Limb (tissue), 2 donors: ENCODE results near the gene GLB1L2.

Experiments used
- DNase-seq, 2 donors: peaks; one replicate each; pipeline ENCODE4 v3.0.0-alpha.2; 2016; ENCODE audit errors: extremely low spot score in 2 of 2

The GLB1L2 gene

DNA sequence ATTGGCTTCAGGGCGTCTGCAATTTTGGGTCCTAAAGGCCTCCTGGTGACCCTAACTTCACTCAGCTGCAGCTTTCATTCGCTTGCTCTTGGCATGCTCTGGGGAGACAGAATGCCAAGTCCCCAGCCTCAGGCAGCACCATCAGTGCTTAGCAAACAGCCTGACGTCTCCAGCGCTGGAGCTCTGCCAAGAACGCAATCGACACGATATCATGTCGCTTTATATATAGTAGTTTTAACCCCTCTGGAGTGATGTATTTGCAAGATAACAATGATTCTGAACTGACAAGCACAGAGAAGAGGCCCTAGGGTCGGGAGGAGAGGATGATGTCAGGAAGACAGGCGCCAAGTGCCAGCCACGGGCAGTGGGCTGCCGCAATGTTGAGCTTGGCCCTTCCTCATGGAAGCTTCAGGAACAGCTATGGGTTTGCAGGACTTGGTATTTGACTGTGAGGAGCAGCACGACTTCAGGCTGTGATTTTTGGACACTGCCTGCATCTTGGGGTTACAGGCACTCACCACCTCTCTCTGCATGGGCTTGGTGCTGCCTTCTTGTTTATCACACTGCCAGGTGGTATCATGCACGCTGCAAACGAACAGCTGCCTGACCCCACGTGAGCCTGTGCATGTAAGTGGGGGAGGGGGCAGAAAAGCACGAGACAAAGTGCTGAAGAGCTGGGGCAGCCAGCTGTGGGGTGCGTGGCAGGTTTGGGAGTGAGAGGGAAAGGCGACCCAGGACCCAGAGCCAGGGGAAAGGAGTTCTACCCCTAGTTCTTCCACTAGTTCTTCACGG is 54.2 kb downstream of the GLB1L2 start:
- peak; percentile 16 to 67 for DNase-seq

DNA sequence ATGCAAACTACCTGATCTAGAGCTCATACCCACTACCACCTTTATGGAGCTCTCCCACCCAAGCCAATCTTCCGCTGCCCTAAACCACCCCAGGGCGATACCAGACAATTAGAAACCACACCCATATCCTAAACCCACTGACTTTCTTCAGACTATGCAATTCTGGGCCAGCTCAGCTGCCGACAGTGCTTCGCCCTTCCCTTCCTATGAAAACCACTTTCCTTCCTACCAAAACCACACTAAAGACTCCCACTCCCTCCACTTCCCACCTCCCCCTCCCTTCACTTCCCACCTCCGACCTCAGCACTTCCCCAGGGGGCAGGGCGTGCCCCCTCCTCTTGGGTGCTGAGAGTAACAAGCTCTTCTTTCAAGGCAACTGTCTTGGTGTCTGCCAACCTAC is 55.2 kb downstream of the GLB1L2 start:
- no peak for DNase-seq

DNA sequence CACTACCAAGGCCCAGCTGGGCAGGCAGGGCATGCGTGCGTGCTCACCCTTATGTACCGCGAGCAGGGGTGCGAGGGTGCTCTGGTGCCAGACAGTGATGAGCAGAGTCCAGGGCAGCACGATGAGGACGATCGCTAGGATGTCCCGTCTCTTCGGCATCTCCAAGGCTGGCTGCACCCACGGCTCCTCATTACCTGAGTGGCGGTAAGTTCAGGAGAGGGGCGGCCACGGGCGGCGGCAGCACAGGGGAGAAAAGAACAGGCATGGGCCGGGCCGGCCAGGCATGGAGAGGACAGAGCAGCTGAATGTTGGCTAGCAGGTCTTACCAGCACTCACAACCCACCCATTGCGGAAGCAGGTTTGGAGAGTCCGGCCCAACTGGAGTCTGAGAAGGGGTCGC is 55.7 kb downstream of the GLB1L2 start:
- no peak for DNase-seq

DNA sequence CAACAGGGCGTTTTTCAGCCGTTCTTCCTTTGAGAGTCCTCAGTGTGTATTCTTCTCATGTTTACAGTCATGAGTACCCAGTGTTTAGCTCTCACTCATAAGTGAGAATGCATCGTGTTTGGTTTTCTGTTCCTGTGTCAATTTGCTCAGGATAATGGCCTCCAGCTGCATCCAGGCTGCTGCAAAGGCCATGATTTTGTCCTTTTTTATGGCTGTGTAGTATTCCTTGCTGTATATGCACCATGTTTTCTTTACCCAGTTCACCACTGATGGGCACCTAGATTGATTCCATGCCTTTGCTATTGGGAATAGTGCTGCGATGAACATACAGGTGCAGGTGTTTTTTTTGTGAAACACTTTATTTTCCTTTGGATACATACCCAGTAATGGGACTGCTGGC is 56.8 kb downstream of the GLB1L2 start:
- DNase-seq: no peak

DNA sequence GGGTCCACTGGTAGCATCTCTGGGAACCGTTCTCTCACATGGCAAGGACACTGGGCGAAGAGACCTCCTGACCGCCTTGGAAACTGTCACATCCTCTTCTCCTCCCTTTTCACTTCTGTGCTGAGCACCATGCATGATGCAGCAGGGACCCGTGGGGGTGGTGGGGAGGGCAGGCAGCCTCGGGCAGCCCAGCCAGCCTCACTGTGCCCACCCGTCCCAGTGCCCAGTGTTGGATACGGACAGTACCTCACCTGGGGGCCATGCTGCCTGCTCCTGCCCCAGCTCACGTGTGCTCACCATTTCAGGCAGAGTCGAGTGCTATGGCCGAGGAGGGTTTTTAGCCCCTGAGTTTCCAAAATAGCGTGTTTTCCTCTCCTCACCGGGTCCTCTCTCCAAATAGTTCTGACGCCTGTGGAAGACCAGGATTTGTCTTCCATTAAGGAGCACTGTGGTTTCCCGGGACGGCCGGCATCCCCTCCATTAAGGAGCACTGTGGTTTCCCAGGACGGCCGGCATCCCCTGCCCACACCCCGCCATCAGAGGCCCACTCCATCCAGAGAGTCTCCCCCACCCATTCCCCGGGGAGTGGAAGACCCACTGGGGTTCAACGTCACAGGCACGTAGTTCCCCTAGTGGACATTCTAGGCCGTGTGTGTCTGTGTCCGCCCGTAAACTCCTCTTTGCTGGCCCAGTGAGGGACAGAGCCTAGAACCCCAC is 57.8 kb downstream of the GLB1L2 start:
- no peak for DNase-seq

DNA sequence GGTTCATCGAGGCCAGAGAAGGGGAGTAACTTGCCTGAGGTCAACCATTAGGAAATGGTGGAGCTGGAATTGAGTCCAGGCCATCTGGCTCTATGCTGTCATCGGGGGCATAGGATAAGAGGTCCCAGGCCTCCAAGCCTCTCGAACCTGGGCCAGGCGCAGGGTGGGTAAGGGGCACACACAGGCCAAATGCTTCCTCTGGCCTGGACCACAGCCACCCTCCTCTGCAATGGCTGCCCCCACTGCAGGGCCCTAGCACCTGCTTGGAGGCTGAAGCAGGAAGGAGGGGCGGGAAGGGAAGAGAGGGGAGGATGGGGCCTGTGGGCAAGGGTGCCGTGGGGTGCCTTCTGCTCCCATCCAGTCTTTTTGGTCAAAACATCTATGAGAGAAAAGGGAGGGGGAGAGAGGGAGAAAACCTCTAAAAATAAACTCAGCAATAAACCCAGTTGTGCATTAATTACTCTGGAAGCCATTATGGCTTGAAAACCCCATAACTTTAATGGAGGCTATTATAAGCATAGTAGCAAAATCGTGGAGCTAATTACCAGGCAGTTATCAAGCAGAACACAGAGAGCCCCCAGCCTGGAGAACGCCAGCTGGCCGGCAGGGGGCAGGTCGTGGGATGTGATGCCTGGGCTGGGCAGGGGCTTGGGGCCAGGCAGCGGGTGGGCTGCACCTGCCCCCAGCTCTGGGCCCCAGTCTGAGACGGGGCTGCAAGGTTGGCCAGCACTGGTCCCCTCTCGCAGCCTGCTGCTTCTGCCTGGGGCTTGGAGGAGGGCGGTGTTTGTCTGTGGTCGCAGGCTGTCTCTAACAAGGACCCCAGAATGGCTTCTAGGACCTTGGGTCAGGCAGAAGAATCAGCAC is 59.1 kb downstream of the GLB1L2 start:
- DNase-seq: no peak

DNA sequence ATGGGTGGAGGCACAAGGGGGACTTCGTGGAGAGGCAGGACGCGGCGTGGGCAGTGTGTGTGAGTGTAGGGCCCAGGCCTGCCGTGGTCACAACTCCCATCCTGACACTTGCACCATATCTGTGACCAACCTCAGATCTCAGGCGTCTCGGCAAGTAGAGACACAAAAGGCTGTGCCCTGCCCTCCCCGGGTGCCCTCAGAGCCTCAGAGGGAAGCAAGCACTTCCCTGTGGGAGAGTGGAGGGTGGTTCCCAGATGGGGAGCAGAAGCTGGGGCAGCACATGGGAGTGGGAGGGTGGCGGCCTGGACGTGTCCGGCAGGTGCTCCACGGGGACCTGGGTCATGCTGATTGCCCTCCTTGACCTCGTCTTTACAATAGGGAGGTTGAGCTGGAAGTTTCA is 59.9 kb downstream of the GLB1L2 start:
- no peak for DNase-seq

DNA sequence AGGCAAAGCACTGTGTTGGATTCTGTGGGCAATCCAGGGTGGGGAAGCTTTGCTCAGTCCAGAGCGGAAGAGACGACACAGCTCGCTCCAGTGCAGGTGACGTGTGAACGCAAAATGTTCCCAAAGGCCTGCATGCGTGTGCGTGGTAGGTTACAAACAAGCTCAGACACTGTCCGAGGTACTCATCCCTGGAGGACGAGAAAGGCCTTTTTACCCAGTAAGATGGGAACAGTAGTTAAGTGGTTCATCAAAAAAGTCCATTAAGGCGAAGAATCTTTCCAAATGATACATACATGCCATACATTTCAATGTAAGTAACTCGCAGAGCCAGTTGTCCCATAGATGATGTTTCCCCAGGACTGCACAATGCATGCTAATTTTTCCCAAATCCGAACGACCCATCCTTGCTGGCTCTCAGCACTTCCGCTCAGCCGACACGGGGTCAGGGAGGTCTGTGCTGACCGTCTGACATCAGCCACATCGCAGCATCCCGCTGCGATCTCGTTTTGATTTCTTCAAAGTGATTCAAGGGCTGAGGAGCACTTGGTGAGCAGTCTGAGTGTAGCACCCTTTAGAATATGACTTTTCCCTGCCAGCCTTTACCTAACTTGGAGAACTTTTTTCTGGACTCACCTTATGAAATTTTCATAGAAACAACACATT is 61.3 kb downstream of the GLB1L2 start:
- DNase-seq: no peak

DNA sequence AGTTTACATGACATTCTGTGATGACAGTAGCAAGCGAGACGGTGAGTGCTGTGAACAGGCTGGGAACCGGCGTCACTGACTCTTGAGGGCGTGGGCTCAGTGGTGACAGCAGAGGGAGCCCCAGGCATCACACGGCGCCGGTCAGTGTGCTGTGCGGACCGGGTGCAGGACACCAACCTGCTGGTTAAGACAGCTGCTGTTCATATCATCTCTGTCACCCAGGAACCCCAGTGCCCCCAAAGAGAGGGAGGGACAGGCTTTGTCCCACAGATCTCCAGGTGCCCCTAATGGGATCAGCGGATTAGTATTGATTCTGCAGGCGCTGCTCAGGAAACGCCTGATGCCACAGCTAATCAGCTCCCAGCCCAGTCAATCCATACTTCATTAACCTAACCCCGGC is 61.9 kb downstream of the GLB1L2 start:
- DNase-seq: no peak

DNA sequence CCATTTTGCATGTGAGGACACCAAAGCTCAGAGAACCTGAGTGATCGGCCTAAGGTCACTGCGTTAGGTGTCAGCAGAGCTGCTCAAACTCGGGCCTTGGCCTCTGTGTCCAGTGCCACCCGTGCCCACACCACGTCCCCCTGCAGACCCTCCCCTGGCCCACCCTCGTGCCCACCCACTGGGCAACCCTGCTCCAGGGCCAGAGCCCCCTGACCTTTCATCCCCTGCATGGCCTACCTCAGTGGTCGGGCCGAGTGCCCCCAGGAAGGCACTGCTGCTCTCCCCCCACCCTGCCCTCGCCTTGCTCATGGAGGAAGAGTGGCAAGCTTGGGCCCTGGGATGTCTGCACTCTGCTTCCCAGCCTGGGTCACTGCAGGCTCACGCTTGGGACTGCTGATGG is 62.5 kb downstream of the GLB1L2 start:
- DNase-seq: no peak

DNA sequence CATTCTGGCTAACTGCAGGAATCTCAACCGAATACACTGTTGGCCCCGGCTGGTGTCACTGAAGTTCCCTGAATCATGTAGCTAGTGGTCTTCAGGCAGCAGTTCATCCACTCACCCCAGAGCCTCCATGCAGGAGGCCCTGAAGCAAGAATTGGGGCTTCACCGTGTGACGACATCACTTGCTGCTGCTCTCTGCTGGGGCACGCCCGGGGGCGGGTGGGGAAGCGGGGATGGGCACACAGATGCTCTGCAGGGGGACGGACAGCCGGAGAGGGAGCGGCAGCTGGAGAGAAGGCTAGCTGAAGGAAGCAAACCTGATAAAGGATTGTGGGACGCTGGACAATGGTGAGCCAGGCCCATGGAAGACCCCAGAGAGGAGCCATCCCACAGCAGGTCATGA is 63.2 kb downstream of the GLB1L2 start:
- no peak for DNase-seq

DNA sequence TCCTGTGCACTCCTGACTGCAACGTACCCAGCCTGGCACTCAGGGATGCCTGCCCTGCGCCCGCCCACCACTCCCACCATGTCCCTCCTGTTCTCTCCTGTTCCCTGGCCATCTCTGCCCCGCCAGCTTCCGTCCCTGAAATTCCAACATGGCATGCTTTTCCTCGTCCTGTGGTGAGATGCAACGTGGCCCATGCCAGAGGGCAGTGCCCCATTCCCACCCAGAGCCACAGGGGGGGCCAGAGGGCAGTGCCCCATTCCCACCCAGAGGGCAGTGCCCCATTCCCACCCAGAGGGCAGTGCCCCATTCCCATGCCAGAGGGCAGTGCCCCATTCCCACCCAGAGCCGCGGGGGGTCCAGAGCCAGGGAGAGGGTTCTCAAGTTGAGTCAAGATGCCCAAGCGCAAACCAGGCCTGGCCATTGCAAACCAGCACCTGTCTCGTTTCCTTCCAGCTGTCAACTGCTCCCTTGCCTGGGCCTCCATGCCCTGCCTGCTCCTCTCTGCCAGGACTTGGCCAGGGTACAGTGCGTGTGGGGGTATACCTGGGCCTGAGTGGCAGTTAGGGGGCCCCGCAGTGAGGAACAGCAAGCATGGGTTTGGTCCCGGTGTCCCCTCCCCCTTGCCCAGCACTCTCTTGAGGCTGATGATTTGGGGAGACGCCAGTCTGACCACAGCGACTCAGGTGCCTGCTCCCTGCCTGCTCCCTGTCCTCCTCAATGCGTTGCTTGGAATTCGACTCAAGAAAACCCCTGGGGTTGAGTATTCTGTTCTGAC is 65.7 kb downstream of the GLB1L2 start:
- DNase-seq: no peak

DNA sequence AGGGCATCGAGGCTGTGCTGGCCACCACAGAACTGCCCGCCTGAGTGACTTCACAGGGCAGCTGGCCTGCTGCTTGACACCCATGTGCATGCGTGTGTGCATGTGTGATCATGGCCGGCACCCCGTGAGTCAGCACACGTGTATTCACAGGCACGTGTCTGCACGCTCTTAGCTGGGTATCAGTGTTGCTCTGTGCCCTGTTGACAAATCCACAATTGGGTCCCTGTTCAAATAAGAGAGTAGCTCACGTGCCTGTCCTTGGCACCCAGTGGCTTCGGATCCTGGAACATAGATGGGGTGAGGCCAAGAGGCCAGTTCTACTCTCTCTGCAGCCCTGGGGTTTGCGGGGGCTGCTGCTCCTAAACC is 66.3 kb downstream of the GLB1L2 start:
- no peak for DNase-seq

DNA sequence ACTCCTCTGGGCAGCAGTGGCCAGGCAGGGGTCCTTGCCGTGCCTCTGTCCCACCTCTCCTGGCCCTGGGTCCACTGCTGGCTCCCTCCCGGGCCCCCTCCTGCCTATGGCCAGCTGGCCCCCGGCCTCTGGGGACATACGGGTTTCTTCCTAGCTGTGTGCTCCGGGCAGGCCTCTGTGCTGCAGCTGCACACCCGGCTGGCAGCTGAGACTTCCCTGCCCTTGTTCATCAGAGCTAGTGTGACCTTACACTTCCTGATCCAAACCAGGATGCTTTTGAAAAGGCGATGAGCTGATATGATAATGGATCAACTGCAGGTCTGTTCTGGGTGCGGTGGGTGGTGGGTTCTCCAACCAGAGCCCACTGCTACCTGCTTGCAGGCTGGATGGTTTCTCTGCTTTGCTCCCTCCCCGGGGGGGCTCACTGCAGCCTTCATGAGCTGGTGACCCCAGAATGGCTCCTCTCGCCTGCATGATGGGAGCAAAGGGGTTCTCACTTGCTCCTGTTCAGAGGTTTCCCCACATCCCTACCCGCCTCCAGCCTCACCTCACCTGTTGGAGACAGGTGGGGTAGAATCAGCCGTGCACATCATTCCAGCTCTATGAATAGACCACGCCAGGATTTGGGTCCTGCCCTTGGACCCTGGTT is 67.0 kb downstream of the GLB1L2 start:
- DNase-seq: no peak

DNA sequence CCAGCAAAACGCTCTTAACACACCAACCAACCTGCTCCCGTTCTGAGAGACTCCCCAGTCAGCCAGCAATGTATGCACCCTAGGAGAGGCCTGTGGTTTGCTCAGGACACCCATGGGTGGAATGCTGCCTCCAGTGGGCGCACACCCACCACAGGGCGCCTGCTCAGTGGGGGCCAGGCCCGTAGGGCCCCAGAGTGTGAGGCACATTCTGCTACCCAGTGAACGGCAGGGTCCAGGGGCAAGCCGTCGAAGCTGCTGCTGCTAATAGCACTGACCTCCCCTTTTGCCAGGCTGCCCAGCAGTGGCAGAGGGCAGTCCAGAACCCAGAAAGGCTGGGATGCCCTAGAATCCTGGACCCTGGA is 67.5 kb downstream of the GLB1L2 start:
- DNase-seq: no peak

DNA sequence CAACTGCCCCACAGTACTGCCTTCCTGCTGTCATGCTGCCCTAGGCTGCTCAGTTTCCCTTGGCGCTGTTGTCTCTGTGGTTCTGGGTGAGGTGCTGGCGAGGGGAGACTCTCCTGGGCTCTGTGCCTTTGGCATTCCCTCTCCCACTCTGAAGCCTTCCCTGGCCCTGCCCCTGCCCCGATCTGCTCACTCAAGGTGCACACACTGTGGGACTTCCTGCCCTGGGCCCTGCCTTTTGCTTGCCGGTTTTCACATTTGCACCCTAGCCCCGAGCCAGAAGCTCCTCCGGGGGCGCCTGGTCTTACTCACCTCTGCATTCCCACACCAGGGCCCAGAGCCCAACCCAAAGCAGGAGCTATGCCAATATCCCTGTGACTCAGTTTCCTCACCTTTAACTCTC is 68.2 kb downstream of the GLB1L2 start:
- DNase-seq: no peak

DNA sequence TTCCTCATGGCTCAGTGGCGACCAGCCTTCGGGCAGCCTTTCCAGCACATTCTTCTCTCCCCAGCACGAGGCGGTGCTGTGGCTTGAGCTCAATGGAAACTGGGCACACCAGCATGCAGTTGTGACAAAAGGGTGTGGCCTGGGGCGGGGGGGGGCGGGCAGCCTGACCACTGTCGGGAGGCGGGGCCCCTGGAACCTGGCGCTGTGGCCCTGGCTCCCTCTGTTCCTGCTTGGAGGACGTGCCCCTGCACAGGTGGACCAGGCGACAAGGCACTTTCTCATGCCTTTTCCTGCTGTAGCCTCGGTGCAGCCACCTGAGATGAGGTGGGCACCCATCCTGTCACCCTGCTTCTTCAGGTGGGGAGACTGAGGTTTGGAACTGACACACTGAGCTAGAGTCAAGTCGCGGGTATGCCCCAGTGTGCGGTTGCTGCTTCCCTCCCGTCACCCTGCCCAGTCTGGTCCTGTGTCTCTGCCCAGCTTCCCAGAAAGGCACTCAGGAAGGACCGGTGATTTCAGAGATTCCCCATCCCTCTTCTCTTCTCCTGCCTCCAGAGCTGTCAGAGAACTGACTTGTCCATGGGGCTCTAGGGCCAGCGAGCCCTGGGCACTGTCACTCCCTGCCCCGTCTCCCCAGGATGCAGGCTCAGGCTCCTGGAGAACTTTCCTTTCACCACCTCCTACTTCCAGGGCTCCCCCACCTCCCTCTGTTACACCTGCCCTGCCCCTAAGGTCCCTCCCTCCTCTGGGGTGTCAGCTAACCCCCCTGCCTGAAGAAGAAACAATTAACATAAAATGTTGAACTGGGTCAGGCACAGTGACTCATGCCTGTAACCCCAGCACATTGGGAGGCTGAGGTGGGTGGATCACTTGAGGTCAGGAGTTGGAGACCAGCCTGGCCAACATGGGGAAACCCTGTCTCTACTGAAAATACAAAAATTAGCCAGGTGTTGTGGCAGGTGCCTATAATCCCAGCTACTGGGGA is 70.3 kb downstream of the GLB1L2 start:
- no peak for DNase-seq

DNA sequence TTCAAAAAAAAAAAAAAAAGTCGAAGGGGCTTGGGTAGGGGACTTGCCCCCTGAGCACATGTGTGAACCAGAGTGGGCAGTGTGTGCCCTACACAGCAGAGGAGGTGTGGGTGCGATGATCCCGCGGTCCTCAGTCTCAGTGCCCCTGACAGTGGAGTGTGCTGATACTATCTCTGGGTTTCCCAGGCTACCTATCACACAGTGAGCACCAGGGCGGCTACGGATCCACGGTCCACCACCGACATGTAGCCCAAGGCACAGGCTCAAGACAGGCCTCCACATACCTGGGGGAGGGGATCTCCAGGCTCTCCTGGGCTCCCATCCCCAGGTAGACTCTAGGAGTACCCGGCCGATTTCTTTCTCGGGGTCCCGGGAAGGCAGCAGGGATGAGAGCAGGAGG is 71.1 kb downstream of the GLB1L2 start:
- no peak for DNase-seq

DNA sequence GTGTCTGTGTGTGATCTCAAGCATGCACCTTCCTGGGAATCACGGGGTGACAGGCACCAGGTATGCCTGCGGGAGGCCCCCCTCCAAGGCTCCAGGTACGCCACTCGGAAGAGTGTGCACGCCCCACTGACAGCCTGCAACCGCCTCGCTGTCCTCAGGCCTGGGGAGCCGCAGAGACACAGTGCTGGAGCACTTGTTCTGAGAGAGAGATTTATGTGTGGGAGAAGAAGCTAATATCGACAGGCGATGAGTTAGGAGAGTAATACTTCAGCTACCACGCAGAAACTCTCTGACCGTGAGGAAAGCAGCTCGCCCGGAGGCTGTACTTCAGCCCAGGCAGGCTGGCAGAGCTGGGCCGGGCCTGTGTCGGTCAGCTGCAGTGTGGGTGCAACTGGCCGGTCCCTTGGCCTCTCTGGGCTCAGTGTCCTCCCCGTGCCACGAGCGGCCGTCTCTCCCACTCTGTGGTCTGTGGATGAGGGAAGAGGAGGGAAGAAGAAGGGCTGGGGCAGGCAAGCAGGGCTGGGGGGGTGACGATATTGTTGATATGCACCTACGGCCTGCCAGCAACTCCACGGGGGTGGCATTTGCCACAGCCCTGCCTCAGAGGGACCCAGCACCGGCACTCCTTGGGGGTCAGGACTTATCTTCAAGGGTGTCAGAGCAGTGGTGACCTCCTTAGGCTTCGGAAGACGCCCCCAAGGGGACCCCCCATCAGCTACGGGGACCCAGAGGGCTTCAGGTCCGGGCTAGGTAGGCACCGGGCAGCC is 73.0 kb downstream of the GLB1L2 start:
- no peak for DNase-seq
